Mesendoderm (in vitro differentiated cells): ENCODE data around the gene UBE2I.

ENCODE experiments used
- DNase-seq: peaks from one replicate; pipeline ENCODE4 v3.0.0; 2013
- H2AK5ac ChIP-seq: 2 replicates; pipeline ENCODE4 v1.6.1; 2013; ENCODE audit warnings: low read length, inconsistent platforms
- H2BK120ac ChIP-seq: 2 replicates; pipeline ENCODE4 v1.6.1; 2013; ENCODE audit warnings: low read depth, mild to moderate bottlenecking, low read length, moderate library complexity, mixed read lengths
- H2BK15ac ChIP-seq: replicated peaks from 2 replicates; pipeline ENCODE4 v1.6.1; 2013; ENCODE audit warnings: low read depth, mild to moderate bottlenecking, moderate library complexity
- H2BK5ac ChIP-seq: 2 replicates; pipeline ENCODE4 v1.6.1; 2013; ENCODE audit warnings: low read length, inconsistent platforms
- H3K18ac ChIP-seq: 2 replicates; pipeline ENCODE4 v1.6.1; 2013; ENCODE audit warnings: mild to moderate bottlenecking, low read length, mixed read lengths
- H3K23ac ChIP-seq: one replicate; pipeline ENCODE4 v1.6.1; 2013; ENCODE audit warnings: low read length
- H3K27ac ChIP-seq: 2 replicates; pipeline ENCODE4 v1.5.1; 2013; ENCODE audit warnings: low read depth, mild to moderate bottlenecking, inconsistent platforms, low read length, moderate library complexity
- H3K27me3 ChIP-seq: 2 replicates; pipeline ENCODE4 v1.6.1; 2013; ENCODE audit warnings: low read length, control low read depth, mild to moderate bottlenecking, inconsistent platforms; ENCODE audit not compliant: insufficient read depth, poor library complexity
- H3K36me3 ChIP-seq: 2 replicates; pipeline ENCODE4 v1.6.1; 2013; ENCODE audit warnings: low read length, inconsistent platforms; ENCODE audit not compliant: control insufficient read depth, insufficient read depth
- H3K4ac ChIP-seq: one replicate; pipeline ENCODE4 v1.6.1; 2013; ENCODE audit warnings: low read depth, mild to moderate bottlenecking, low read length, moderate library complexity
- H3K4me1 ChIP-seq: 2 replicates; pipeline ENCODE4 v1.6.1; 2013; ENCODE audit warnings: low read depth, low read length, inconsistent platforms; ENCODE audit not compliant: control insufficient read depth
- H3K4me2 ChIP-seq: 2 replicates; pipeline ENCODE4 v1.6.1; 2013; ENCODE audit warnings: low read length
- H3K4me3 ChIP-seq: 2 replicates; pipeline ENCODE4 v1.5.1; 2013; ENCODE audit warnings: mild to moderate bottlenecking, low read length
- H3K56ac ChIP-seq: one replicate; pipeline ENCODE4 v1.6.1; 2013; ENCODE audit warnings: low read length
- H3K79me1 ChIP-seq: 2 replicates; pipeline ENCODE4 v1.6.1; 2013; ENCODE audit warnings: low read length, inconsistent platforms
- H3K79me2 ChIP-seq: 2 replicates; pipeline ENCODE4 v1.6.1; 2013; ENCODE audit warnings: mild to moderate bottlenecking, low read length; ENCODE audit not compliant: control insufficient read depth, insufficient read depth
- H3K9ac ChIP-seq: 2 replicates; pipeline ENCODE4 v1.6.1; 2013; ENCODE audit warnings: low read length, inconsistent platforms
- H4K5ac ChIP-seq: one replicate; pipeline ENCODE4 v1.6.1; 2013; ENCODE audit warnings: low read length
- H4K8ac ChIP-seq: one replicate; pipeline ENCODE4 v1.6.1; 2013; ENCODE audit warnings: low read depth, mild to moderate bottlenecking, control low read depth, low read length, moderate library complexity
- WGBS: extraction: QIAGEN DNeasy Blood & Tissue Kit; methylation state at CpG from one replicate; pipeline ENCODE4 v1.1.7; 2013; ENCODE audit warnings: low lambda C conversion rate, missing lambda C conversion rate; ENCODE audit not compliant: insufficient coverage; ENCODE audit errors: extremely low coverage; 5-methylcytosine and 5-hydroxymethylcytosine counted together

The UBE2I gene

DNA sequence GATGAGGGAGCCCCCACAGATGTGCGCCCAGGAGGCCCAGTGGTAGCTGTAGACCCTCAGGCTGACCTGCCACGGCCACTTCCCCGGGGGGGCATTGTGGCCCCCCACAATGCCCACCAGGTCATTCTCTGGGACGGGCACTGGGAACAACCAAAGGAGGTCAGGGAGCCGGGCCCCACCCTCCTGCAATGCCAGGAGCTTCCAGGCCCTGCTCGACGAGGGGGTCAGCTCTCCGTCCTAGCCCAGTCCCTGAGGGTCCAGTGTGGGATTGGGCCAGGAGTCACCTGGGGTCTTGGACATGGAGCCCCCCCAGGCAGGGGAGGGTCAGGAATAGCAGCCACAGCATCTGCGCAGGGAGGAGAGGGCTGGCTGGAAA, 46.6 kb upstream of the UBE2I start:
- no CpG with 5 or more reads among the region's 9 CpGs for WGBS
- Histone ChIP-seq H3K9ac (no peak overlapping the region), H3K79me1 (no peaks in the 10 kb centered on the region), H3K18ac (no peak overlapping the region), H3K4me2 (no peak overlapping the region), H2AK5ac (no peak overlapping the region), H3K23ac (no peak overlapping the region), H3K27ac (no peak overlapping the region), H2BK120ac (no peak overlapping the region), H3K4ac (no peak overlapping the region), H3K79me2 (no peaks in the 10 kb centered on the region), H3K56ac (no peak overlapping the region), H4K8ac (no peak overlapping the region), H3K4me3 (no peak overlapping the region), H4K5ac (no peak overlapping the region), H3K4me1 (no peaks in the 10 kb centered on the region), H3K27me3 (peaks cover 22% of the 10 kb centered on the region), H2BK15ac (no peak overlapping the region), H2BK5ac (no peak overlapping the region), H3K36me3 (no peaks in the 10 kb centered on the region)
- DNase-seq: no peak

DNA sequence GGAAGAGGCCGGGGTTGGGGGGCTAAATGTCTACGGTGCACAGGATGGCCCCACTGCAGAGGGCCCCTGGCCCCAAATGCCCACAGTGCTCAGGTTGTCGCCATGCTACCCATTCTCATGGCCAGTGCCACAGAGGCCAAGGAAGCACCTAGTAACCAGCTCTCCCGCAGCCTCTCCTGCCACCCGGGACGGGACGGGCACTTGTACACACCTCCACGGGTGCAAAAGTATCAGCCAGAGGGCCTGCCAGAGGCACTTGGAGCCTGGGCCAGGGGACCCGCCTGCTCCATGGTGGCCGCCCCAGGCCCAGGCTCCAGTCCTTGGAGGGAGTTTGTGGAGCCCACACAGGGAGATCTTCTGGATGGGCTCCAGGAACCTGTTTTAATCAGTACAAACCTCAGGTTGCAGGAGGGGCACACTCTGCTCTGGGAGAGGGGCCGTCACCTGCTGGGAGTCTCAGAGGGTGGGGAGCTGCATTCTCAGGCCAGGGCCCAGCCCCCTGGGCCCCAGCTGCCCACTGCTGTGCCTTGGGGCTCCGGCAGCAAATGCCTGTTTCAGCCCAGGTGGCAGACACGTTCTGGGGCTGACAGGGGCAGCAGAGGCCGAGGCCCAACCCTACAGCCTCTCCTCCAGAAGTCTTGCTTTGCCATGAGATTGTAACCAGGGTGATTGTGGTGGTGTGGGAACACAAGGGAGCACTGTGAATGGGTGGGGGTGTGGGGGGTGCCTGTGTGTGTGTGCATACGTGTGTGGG, 45.7 kb upstream of the UBE2I start:
- H3K27ac ChIP-seq: no peak overlapping the region
- H4K8ac ChIP-seq: no peak overlapping the region
- H2AK5ac ChIP-seq: no peak overlapping the region
- H3K4me1 ChIP-seq: no peaks in the 10 kb centered on the region
- no peak overlapping the region for H3K56ac ChIP-seq
- H3K36me3 ChIP-seq: no peaks in the 10 kb centered on the region
- peak; percentile 11 for DNase-seq
- no peak overlapping the region for H3K23ac ChIP-seq
- no CpG with 5 or more reads among the region's 15 CpGs for WGBS
- no peak overlapping the region for H3K4me2 ChIP-seq
- no peak overlapping the region for H2BK120ac ChIP-seq
- no peak overlapping the region for H3K9ac ChIP-seq
- peaks cover 22% of the 10 kb centered on the region for H3K27me3 ChIP-seq
- H4K5ac ChIP-seq: no peak overlapping the region
- H3K79me1 ChIP-seq: no peaks in the 10 kb centered on the region
- no peaks in the 10 kb centered on the region for H3K79me2 ChIP-seq
- no peak overlapping the region for H3K4me3 ChIP-seq
- H2BK5ac ChIP-seq: no peak overlapping the region
- H3K18ac ChIP-seq: no peak overlapping the region
- no peak overlapping the region for H2BK15ac ChIP-seq
- H3K4ac ChIP-seq: no peak overlapping the region

DNA sequence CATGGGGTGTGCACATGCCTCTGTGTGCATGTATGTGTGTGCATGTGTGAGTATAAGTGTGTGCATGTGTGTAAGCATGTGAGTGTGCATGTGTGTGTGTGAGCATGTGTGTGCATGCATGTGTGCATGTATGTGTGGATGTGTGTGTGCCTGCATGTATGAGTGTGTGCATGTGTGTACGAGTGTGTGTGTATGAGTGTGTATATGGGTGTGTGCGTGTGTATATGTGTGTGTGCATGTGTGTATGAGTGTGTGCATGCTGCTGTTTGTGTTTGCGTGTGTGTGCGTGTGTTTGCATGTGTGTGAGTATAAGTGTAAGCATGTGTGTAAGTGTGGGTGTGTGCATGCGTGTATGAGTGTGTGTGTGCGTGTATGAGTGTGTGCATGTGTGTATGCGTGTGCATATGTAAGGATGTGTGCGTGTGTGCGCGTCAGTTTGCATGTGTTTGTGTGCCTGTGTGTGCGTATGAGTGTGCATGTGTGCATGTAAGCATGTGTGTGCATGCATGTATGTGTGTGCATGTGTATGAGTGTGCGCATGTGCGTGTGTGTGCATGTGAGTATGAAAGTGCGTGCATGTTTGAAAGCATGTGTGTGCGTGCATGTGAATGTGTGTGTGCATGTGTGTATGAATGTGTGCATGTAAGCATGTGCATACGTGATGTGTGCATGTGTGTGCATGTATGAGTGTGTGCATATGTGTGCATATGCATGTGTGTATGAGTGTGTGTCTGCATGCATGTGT, 44.9 kb upstream of the UBE2I start:
- Histone ChIP-seq H3K4me1 (no peaks in the 10 kb centered on the region), H2AK5ac (no peak overlapping the region), H3K23ac (no peak overlapping the region), H3K56ac (no peak overlapping the region), H3K4me3 (no peak overlapping the region), H2BK15ac (no peak overlapping the region), H4K5ac (no peak overlapping the region), H3K18ac (no peak overlapping the region), H3K27ac (no peak overlapping the region), H2BK120ac (no peak overlapping the region), H3K27me3 (peaks cover 15% of the 10 kb centered on the region), H4K8ac (no peak overlapping the region), H2BK5ac (no peak overlapping the region), H3K79me2 (no peaks in the 10 kb centered on the region), H3K79me1 (no peaks in the 10 kb centered on the region), H3K4me2 (no peak overlapping the region), H3K9ac (no peak overlapping the region), H3K4ac (no peak overlapping the region), H3K36me3 (no peaks in the 10 kb centered on the region)
- WGBS: 100% methylated on average over 1 of the region's 16 CpGs
- DNase-seq: no peak

DNA sequence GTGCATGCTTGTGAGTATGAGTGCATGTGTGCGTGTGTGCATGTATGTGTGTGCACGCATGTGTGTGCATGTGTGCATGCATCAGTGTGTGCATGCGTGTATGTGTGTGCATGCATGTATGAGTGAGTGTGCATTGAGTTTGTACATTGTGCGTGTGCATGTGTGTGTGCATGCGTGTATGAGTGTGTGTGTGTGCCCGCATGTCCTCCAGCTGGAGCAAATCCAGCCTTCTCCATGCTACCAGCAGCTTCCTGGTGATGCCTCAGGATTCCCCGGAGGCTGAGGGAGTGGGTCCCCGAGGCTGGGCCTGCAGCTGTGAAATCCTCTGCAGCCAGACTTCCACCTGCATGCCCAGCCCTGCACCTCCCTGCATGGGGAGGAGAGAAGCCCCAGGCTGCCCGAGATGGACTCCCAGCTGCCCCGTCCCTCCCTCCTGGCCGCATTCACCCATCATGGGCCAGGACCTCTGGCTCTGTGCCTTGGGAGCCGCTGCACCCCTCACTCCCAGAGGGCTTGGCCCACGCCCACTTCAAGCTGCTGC, 44.3 kb upstream of the UBE2I start:
- WGBS: no CpG with 5 or more reads among the region's 13 CpGs

DNA sequence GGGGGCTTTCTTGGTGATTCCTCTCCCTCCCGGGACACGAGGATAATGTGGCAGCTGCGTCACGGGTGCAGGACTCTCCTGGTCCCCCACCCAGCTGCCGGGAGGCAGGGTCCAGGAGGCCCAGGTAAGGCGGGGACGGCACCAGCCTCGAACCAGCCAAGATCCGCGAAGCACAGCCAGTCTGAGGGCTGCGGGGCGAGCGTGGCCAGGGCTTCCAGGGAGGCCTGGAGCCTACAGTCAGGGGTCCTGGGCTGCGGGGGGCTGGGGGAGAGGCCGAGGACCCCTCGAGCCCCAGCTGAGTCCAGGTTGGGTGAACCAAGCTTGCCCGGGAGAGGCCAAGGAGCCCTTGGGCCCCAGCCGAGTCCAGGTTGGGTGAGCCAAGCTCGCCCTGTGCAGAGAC, 43.6 kb upstream of the UBE2I start:
- no peak overlapping the region for H3K23ac ChIP-seq
- WGBS: no CpG with 5 or more reads among the region's 19 CpGs

More for the DNA sequence above, 44.3 kb upstream of the UBE2I start:
- Histone ChIP-seq H4K8ac (no peak overlapping the region), H4K5ac (no peak overlapping the region), H3K23ac (no peak overlapping the region), H3K4me3 (no peak overlapping the region), H3K27me3 (peaks cover 9% of the 10 kb centered on the region), H3K79me1 (no peaks in the 10 kb centered on the region), H3K4ac (no peak overlapping the region), H2BK15ac (no peak overlapping the region), H3K4me1 (no peaks in the 10 kb centered on the region), H2BK120ac (no peak overlapping the region), H3K18ac (no peak overlapping the region), H3K79me2 (no peaks in the 10 kb centered on the region), H3K56ac (no peak overlapping the region), H3K9ac (no peak overlapping the region), H3K27ac (no peak overlapping the region), H3K36me3 (no peaks in the 10 kb centered on the region), H2BK5ac (no peak overlapping the region), H3K4me2 (no peak overlapping the region), H2AK5ac (no peak overlapping the region)
- no peak for DNase-seq

More for the DNA sequence above, 43.6 kb upstream of the UBE2I start:
- no peak overlapping the region for H3K18ac ChIP-seq
- H3K9ac ChIP-seq: no peak overlapping the region
- no peak overlapping the region for H2AK5ac ChIP-seq
- H3K79me1 ChIP-seq: no peaks in the 10 kb centered on the region
- H2BK5ac ChIP-seq: no peak overlapping the region
- H3K4ac ChIP-seq: no peak overlapping the region
- H3K4me1 ChIP-seq: no peaks in the 10 kb centered on the region
- no peak overlapping the region for H3K56ac ChIP-seq
- H2BK15ac ChIP-seq: no peak overlapping the region
- H3K79me2 ChIP-seq: no peaks in the 10 kb centered on the region
- H2BK120ac ChIP-seq: no peak overlapping the region
- no peak overlapping the region for H4K5ac ChIP-seq
- no peak for DNase-seq
- no peak overlapping the region for H4K8ac ChIP-seq
- H3K36me3 ChIP-seq: no peaks in the 10 kb centered on the region
- H3K27me3 ChIP-seq: peaks cover 4% of the 10 kb centered on the region
- no peak overlapping the region for H3K27ac ChIP-seq
- H3K4me2 ChIP-seq: no peak overlapping the region
- H3K4me3 ChIP-seq: no peak overlapping the region
